Measurements from ENCODE around the gene FBXL17.

FBXL17 gene

GRCh38 chr5:108373426-108373825, 8.5 kb downstream of the FBXL17 start:
- DNase-seq (ENCODE audit: low read depth) = no peak

DNA sequence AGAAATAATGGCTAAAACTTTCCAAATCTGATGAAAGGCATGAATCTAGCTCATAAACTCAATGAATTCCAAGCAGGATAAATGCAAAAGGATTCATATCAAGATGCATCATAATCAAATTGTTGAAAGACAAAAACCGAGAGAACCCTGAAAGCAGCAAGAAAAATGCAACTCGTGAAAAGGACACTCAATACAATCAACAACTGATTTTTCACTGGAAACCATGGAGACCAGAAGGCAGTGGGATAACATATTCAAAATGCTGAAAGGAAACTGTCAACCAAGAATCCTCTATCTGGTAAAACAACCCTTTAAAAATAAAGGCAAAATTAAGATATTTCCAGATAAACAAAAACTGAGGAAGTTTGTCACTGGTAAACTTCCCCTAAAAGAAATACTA, 9.5 kb downstream of the FBXL17 start:
- DNase-seq (ENCODE audit: low read depth) = no peak

- DNase-seq (ENCODE audit: low read depth) = no peak
These were observed 10.6 kb downstream of the FBXL17 start for GRCh38 chr5:108371263-108371662.

- DNase-seq (ENCODE audit: low read depth) = no peak
These were observed 12.7 kb downstream of the FBXL17 start for GRCh38 chr5:108369167-108369566.

- DNase-seq (ENCODE audit: low read depth) = no peak
These were observed 14.1 kb downstream of the FBXL17 start for GRCh38 chr5:108367679-108368334.

DNA sequence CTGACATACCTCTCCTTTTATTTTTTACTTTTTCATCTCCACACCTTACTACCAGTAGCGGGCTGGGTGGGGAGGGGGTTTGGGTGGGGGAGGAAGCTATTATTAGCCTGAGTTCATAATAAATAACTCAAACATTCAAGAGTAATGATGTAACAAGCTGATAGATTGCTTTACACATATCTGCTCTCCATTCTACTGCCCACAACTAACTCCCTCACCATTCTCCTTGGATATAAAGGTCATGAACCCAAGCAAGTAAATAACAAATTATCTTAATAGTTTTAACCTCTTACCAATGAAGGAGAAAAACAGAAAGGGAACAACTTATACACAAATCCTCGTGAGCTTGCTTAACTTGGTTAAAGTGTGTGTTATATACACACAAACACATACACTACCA, 15.4 kb downstream of the FBXL17 start:
- DNase-seq (ENCODE audit: low read depth) = peak; percentile 76

DNA sequence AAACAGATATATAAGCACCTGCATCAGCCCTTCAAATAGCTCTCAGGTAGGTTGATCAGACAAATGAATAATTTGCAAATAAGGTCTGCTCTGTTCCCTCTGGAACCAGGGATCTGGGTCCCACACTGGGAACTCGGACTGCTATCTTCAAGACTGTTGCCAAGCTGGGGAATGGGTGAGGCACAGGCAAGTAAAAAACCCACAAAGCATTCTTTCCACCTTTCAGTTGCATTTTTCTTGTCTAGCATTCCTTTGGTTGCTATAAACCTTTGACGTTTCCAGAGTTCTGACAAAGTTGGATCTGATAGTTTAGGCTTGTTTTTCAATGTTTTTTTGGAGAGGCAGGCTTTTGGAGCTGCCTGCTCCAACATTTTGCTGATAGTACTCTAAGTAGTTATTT, 20.1 kb downstream of the FBXL17 start:
- peak; percentile 52 for DNase-seq (ENCODE audit: low read depth)

GRCh38 chr5:108361239-108361638, 20.7 kb downstream of the FBXL17 start:
- no peak for DNase-seq (ENCODE audit: low read depth)

GRCh38 chr5:108360280-108360679, 21.6 kb downstream of the FBXL17 start:
- DNase-seq (ENCODE audit: low read depth) = peak; percentile 41

DNA sequence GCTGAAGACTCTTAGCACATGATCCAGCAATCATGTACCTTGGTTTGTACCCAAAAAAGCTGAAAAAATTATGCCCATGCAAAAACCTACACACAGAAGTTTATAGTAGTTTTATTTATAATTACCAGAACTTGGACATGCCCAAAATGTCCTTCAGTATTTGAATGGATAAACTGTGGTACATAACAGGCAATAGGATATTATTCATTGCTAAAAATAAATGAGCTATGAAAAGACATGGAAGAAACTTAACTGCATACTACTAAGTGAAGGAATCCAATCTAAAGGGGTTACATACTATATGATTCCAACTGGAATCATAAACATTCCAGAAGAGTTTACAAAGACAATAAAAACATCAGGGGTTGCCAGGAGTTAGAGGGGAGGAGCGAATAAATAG, 25.6 kb downstream of the FBXL17 start:
- no peak for DNase-seq (ENCODE audit: low read depth)

GRCh38 chr5:108353087-108353486, 28.8 kb downstream of the FBXL17 start:
- DNase-seq (ENCODE audit: low read depth) = no peak

GRCh38 chr5:108345541-108346171, 36.2 kb downstream of the FBXL17 start:
- peak; percentile 58 for DNase-seq (ENCODE audit: low read depth)

DNA sequence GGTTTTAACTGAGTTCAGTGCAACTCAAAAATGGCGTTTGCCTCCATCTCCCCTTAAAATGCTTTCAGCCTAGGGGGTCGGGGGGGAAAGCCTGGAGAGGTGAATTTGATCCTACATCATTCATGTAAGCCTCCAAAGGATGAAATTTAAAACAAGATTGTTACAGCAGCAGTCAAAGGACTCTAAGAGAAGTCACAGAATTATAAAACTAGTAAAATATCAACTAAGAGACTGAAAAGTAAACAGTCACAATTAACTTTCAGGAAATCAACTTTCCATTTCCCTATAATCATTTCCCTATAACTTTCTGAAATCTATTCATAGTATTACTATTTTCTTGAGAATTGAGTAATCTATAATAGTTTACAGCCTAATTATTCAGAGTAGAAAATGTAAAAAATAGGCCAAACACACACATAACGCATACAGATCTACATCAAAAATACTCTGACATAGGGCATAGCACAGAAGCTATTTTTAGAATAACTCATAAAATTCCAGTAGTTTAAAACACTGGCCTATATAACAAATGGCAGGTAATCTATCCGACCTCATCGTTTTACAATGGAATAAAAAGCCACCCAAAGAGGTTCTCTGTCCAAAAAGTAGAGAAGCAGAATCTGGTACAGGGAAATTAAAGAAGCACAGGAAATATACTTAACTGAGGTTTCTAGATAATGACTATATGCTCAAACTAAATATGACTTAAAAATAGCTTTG, 37.6 kb downstream of the FBXL17 start:
- no peak for DNase-seq (ENCODE audit: low read depth)

GRCh38 chr5:108341866-108342265, 40.0 kb downstream of the FBXL17 start:
- no peak for DNase-seq (ENCODE audit: low read depth)

DNA sequence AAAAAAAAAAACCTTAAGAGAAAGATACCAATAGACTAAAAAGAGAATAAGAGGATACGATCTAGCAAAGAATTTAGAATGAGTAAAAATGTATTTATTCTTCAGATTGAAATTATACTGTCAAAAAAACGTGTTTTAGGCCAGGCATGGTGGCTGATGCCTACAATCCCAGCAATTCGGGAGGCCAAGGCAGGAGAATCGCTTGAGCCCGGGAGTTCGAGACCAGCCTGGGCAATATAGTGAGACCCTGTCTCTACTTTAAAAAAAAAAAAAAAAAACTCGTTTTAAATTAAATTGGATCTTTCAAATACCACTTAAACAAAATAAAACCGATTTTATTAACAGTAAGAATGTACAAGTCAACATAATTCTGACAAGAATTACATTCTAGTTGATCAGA, 41.8 kb downstream of the FBXL17 start:
- no peak for DNase-seq (ENCODE audit: low read depth)

- peak; percentile 63 for DNase-seq (ENCODE audit: low read depth)
These were observed 42.7 kb downstream of the FBXL17 start for GRCh38 chr5:108339220-108339619.

DNA sequence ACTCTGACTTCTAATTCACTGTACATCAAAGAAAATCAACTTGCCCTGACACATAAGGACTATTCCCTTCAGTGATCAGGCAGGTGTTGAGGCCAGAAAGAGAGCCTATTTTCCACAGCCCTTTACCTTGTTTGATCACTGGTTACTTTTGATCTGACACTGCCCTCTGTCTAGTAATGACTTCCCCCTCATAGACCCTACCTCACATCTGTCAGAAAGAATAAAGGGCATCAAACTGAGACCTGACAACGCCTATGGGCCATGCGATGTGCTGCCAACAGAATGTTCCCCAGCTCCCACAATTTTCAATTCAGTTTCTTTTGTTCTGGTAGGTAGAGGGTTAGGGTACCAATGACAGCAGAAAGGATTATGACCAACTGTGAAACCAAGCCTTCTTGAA, 47.7 kb downstream of the FBXL17 start:
- no peak for DNase-seq (ENCODE audit: low read depth)

DNA sequence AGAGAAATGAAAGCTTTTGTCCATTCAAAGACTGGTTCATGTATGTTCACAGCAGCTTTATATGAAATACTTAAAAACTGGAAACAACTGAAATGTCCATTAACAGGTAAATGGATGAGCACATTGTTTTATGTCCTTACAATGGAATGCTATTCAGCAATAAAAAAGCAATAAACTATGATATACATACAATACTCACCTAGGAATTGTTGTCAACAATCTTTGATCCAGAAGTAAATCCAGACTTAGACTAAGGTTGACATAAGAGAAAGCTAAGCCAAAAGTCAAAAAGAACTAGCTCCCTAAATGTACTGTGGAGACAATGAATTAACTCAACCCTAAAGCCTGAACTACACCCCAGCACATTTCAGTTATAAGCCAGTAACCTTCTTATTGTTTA, 54.9 kb downstream of the FBXL17 start:
- no peak for DNase-seq (ENCODE audit: low read depth)

DNA sequence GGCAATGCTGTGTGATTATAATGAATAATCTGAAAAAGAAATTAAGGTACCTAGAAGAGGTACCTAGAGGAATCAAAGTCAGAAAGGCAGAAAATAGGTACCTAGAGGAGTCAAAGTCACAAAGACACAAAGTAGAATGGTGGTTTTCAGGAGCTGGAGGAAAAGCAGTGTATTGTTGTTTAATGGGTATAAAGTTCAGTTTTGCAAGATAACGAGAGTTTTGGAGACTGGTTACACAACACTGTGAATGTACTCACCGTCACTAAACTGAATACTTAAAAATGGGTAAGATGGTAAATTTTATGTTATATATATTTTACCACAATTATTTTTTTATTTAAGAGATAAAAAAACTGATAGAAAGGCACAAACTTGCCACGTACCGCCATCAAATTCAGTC, 57.0 kb downstream of the FBXL17 start:
- no peak for DNase-seq (ENCODE audit: low read depth)

DNA sequence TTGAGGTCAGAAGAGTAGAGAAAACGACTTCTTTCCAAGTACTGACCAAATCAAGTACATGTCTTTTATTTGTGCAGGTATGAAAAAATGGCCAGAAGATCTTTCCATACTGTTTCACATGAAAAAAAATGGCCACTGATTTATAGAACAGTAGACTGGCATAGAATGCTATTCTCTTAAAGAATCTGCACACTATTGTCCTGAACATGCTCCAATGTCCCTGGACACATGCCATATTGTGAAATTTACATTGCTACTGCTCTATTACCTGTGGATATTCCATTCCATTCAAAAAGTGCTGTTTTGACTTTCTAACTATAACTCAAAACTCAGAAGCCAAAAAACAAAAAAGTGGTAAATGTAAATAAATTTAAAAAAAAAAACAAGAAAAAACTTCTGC, 60.6 kb downstream of the FBXL17 start:
- peak; percentile 8 for DNase-seq (ENCODE audit: low read depth)

DNA sequence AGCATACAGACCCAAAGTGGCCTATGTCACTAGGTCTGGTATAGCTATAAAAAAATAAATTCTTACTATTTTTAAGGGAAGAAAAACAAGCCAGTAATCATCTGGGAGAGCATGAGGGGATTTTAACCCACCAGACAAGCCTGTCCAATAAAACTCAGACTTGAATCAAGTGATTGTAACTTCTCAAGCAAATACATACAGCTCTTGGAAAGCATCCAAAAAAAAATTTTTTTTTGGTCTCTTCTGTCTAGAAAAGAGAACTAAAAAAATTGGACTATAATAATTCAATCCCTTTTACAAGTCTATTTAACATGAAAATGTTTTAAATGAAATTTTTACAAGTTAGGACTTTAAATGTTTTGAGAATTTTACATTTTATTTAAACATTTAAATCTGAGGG, 61.7 kb downstream of the FBXL17 start:
- no peak for DNase-seq (ENCODE audit: low read depth)

- peak; percentile 7 for DNase-seq (ENCODE audit: low read depth)
These were observed 66.1 kb downstream of the FBXL17 start for GRCh38 chr5:108315829-108316228.

- no peak for DNase-seq (ENCODE audit: low read depth)
These were observed 69.6 kb downstream of the FBXL17 start for GRCh38 chr5:108312258-108312657.

Data from amniotic epithelial cell (primary cell).